K562 (cell line): ENCODE data around the gene ARID3A. TPM values are rescaled to one million over a fixed set of nuclear protein-coding genes. Genes with fewer than 3 reads are reported as not detected.

Experiments used
- DIDO1 ChIP-seq: fragments of 450-650 bp; IDR thresholded peaks from 2 replicates; pipeline ENCODE4 v1.6.1; 2016; ENCODE audit warnings: low read depth, missing biosample characterization, missing genetic modification characterization
- DNMT1 ChIP-seq: fragments of 450-650 bp; IDR thresholded peaks from 2 replicates; pipeline ENCODE4 v1.6.1; 2016; ENCODE audit warnings: antibody characterized with exemption, mild to moderate bottlenecking
- FOXJ2 ChIP-seq: fragments of 200-800 bp; sonication (Bioruptor generic); IDR thresholded peaks from 2 replicates; pipeline ENCODE4 v1.6.1; 2016; ENCODE audit warnings: missing genetic modification characterization, missing compliant biosample characterization
- FOXO4 ChIP-seq: fragments of 450-650 bp; formaldehyde crosslinking; IDR thresholded peaks from 2 replicates; pipeline ENCODE4 v1.4.0; 2020; ENCODE audit warnings: mild to moderate bottlenecking, moderate library complexity
- GTF2E2 ChIP-seq: fragments of 200-800 bp; sonication (Bioruptor generic); IDR thresholded peaks from 2 replicates; pipeline ENCODE4 v1.6.1; 2016; ENCODE audit warnings: missing genetic modification characterization, missing compliant biosample characterization
- HNRNPUL1 ChIP-seq: fragments of 200-400 bp; formaldehyde crosslinking; IDR thresholded peaks from 2 replicates; pipeline ENCODE4 v1.6.1; 2017; ENCODE audit warnings: low read length
- MAFF ChIP-seq: IDR thresholded peaks from 2 replicates; pipeline ENCODE4 v1.6.1; 2012; ENCODE audit warnings: low read length, improper control_type of control experiment
- MCM2 ChIP-seq: fragments of 450-650 bp; IDR thresholded peaks from 2 replicates; pipeline ENCODE4 v1.6.1; 2017; ENCODE audit warnings: low read depth, mild to moderate bottlenecking
- MXI1 ChIP-seq: IDR thresholded peaks from 2 replicates; pipeline ENCODE4 v1.6.1; 2011; ENCODE audit warnings: low read depth, mild to moderate bottlenecking, improper control_type of control experiment, low read length
- PCBP2 ChIP-seq: fragments of 200-400 bp; formaldehyde crosslinking; IDR thresholded peaks from 2 replicates; pipeline ENCODE4 v1.6.1; 2018; ENCODE audit warnings: low read length, low read depth, mild to moderate bottlenecking, moderate library complexity; ENCODE audit not compliant: poor library complexity, severe bottlenecking
- SP2 ChIP-seq: IDR thresholded peaks from 2 replicates; pipeline ENCODE4 v1.6.1; 2011; ENCODE audit warnings: mild to moderate bottlenecking, low read depth, low read length, moderate library complexity; ENCODE audit not compliant: poor library complexity, severe bottlenecking; ENCODE audit errors: extremely low read depth
- SUPT5H ChIP-seq: fragments of 450-650 bp; IDR thresholded peaks from 2 replicates; pipeline ENCODE4 v1.6.1; 2016
- ZBTB5 ChIP-seq: fragments of 450-650 bp; IDR thresholded peaks from 2 replicates; pipeline ENCODE4 v1.6.1; 2017; ENCODE audit warnings: antibody characterized with exemption
- ZC3H8 ChIP-seq: fragments of 450-650 bp; IDR thresholded peaks from 2 replicates; pipeline ENCODE4 v1.6.1; 2017
- ZFPM2 ChIP-seq: fragments of 250-450 bp; sonication (Bioruptor Pico); IDR thresholded peaks from 2 replicates; pipeline ENCODE4 v1.5.1; 2022; ENCODE audit warnings: mild to moderate bottlenecking
- ZNF347 ChIP-seq: fragments of 450-650 bp; formaldehyde crosslinking; IDR thresholded peaks from 2 replicates; pipeline ENCODE4 v1.4.0; 2020; ENCODE audit warnings: low read depth, mild to moderate bottlenecking, moderate library complexity
- polyA plus RNA-seq, 8 experiments: library from polyadenylated mRNA; depleted of rRNA in 4 of 8; stranded (reverse) in 5 of 8; unstranded in 3 of 8; fragments of >200 nt; fragmentation: Nextera tagmentation in 2 of 8; fragmentation: Illumina TruSeq in 1 of 8; extraction: Ambion mirVana in 2 of 8; extraction: Trizol in 1 of 8; gene quantifications; 2 replicates each; pipeline versions ENCODE4 v1.2.1 to v1.2.3, GENCODE V29; 2011 to 2014; ENCODE audit warnings: inconsistent platforms in 1 of 8, missing spikeins in 1 of 8
- total RNA-seq, 7 experiments: library from RNA; depleted of rRNA in 6 of 7; stranded (reverse); fragments of >200 nt in 6 of 7; fragmentation: Illumina TruSeq in 2 of 7; extraction: Trizol in 2 of 7; gene quantifications; 2 replicates each; pipeline versions ENCODE4 v1.2.1 to v1.2.3, GENCODE V29; 2011 to 2021; ENCODE audit warnings: low replicate concordance in 1 of 7
- TF ChIP-seq, protein P1 (sequence below): fragments of 250-450 bp; sonication (Bioruptor Pico); IDR thresholded peaks from 2 replicates; pipeline ENCODE4 v1.8.0; 2022; ENCODE audit warnings: inconsistent platforms, mild to moderate bottlenecking, moderate library complexity, borderline replicate concordance
- TF ChIP-seq, protein P2 (sequence below): fragments of 250-450 bp; sonication (Bioruptor Pico); IDR thresholded peaks from 2 replicates; pipeline ENCODE4 v1.4.0; 2020; ENCODE audit warnings: mild to moderate bottlenecking, moderate library complexity
- TF ChIP-seq, protein P3 (sequence below): sonication (generic); formaldehyde crosslinking; IDR thresholded peaks from 2 replicates; pipeline ENCODE4 v1.8.1; 2023; ENCODE audit warnings: mild to moderate bottlenecking, missing genetic modification reagents

The ARID3A gene
- total and polyA plus RNA-seq, 9 of the 15 experiments (the other 6 are each of a cell fraction or from before 2014, with no cell fraction given) = 1.4 to 118 (median 31.2) TPM

GRCh38 chr19:980133-980998 lies 54.5 kb downstream of the ARID3A start (continued):
- no peak for TF ChIP-seq FOXO4 (CRISPR knock-in tag)
- peak; percentile 67 for TF ChIP-seq SUPT5H
- TF ChIP-seq ZBTB5 = no peak
- TF ChIP-seq MCM2 = no peak
- TF ChIP-seq, protein P1, sequence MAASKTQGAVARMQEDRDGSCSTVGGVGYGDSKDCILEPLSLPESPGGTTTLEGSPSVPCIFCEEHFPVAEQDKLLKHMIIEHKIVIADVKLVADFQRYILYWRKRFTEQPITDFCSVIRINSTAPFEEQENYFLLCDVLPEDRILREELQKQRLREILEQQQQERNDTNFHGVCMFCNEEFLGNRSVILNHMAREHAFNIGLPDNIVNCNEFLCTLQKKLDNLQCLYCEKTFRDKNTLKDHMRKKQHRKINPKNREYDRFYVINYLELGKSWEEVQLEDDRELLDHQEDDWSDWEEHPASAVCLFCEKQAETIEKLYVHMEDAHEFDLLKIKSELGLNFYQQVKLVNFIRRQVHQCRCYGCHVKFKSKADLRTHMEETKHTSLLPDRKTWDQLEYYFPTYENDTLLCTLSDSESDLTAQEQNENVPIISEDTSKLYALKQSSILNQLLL (CRISPR knock-in tag) = no peak
- TF ChIP-seq, protein P2, sequence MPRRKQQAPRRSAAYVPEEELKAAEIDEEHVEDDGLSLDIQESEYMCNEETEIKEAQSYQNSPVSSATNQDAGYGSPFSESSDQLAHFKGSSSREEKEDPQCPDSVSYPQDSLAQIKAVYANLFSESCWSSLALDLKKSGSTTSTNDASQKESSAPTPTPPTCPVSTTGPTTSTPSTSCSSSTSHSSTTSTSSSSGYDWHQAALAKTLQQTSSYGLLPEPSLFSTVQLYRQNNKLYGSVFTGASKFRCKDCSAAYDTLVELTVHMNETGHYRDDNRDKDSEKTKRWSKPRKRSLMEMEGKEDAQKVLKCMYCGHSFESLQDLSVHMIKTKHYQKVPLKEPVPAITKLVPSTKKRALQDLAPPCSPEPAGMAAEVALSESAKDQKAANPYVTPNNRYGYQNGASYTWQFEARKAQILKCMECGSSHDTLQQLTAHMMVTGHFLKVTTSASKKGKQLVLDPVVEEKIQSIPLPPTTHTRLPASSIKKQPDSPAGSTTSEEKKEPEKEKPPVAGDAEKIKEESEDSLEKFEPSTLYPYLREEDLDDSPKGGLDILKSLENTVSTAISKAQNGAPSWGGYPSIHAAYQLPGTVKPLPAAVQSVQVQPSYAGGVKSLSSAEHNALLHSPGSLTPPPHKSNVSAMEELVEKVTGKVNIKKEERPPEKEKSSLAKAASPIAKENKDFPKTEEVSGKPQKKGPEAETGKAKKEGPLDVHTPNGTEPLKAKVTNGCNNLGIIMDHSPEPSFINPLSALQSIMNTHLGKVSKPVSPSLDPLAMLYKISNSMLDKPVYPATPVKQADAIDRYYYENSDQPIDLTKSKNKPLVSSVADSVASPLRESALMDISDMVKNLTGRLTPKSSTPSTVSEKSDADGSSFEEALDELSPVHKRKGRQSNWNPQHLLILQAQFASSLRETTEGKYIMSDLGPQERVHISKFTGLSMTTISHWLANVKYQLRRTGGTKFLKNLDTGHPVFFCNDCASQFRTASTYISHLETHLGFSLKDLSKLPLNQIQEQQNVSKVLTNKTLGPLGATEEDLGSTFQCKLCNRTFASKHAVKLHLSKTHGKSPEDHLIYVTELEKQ (CRISPR knock-in tag) = no peak
- TF ChIP-seq, protein P3, sequence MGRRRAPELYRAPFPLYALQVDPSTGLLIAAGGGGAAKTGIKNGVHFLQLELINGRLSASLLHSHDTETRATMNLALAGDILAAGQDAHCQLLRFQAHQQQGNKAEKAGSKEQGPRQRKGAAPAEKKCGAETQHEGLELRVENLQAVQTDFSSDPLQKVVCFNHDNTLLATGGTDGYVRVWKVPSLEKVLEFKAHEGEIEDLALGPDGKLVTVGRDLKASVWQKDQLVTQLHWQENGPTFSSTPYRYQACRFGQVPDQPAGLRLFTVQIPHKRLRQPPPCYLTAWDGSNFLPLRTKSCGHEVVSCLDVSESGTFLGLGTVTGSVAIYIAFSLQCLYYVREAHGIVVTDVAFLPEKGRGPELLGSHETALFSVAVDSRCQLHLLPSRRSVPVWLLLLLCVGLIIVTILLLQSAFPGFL (CRISPR knock-in tag) = no peak
- TF ChIP-seq GTF2E2 = no peak
- TF ChIP-seq MXI1 = 0 out of 2 replicates have a peak, but pooled peaks have one; percentile 26
- no peak for TF ChIP-seq ZFPM2 (CRISPR knock-in tag)
- TF ChIP-seq ZNF347 = no peak
- no peak for TF ChIP-seq HNRNPUL1
- TF ChIP-seq ZC3H8 = no peak
- TF ChIP-seq DIDO1 (tag) = 0 out of 2 replicates have a peak, but pooled peaks have one; percentile 29
- TF ChIP-seq PCBP2 = no peak
- TF ChIP-seq SP2 = no peak
- no peak for TF ChIP-seq MAFF
- no peak for TF ChIP-seq FOXJ2
- TF ChIP-seq DNMT1 = no peak
